Stimulated activated naive CD4-positive, alpha-beta T cell (primary cell): ENCODE measurements around the gene NPC1.
"Not testable (repeated sequence)": the region's sequence is repeated elsewhere in the genome, so short reads cannot be mapped to it uniquely, and the experiment has no call there.

Experiments used
- DNase-seq, 6 experiments: peaks; one replicate each; lab custom pipeline; 2025; lab: John Stamatoyannopoulos, UW

The NPC1 gene

DNA sequence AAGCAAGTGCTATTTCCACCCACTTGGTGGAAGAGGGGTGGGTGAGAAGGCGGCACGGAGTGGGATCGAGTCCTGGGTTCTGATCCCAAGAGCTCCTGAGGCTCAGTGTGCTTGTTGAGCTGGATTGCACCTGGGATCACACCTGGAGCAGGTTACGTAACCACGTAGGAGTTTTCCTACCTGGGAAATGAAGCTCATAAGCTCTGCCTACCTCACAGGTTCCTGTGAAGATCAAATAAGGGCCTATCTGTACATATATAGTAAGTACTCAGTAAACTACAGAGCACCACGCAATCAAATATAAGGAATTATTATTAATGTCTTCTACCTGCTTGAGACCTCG, 11.0 kb downstream of the NPC1 start:
- DNase-seq = no peak

DNA sequence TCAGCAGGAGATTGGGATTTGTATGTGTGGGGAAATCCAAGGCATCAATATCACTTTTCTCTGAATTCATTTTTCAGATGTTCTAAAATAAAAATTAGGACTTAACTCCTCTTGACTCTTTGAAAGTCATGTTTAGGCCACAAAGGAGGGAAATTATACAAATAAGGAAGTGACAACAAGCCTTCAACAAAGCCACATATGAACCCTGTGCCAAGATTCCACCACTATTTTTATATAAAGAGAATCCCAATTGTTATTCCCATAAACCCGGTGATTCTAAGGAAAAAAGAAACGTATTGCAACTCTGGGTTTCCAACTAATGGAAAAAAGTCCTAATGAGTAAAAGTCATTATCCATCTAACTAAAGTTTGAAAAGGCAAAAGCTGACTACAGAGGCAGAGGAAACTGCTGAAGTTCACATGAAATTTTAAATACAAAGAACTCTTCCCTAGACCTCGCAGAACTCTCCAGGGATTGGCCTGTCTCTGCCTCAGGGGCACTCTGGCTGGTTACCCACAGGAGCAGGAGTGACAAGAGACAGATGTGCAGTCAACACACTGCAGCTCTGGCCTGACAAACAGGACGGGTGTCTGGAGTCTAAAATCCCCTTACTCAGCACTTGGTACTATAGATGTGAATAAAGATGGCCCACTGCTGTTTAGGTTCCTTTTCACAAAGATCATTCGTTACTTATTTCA, 11.5 kb downstream of the NPC1 start:
- no peak for DNase-seq

DNA sequence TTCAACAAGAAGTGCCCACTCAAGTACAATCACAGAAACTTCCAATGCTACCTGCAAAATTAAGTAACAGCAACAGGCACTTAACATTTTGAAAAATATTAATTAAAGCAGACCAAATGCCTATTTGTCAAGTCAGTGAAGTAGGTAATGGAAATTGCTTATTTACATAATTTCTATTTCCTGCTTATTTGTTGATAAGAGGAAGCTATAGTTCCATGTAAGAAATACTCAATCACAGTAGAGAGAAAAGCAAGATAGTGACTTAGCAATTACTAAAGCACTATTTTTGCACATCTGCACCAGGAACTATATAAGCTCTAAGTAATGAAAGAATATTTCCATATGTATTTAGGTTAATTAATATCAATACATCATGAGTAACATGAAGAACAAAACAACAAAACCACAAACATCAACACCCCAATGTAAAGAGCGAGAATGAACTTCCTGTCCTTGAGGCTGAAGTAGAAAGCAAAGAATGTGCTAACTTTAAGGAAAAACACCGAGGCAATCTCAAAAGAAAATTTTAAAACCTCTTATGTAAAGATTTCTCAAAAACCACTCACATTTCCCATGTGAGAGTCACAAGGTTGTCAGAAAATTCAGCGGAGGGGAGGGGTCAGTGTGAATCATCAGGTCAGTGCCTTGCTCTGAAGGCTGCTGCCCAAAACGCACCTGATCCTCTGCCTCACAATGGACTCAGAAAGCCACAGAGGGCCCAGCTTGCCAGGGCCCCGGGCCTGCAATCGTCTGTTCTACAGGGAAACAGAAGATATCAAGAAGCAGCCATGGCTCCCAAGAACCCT, 12.5 kb downstream of the NPC1 start:
- peak in 1 of 6 experiments; percentile 3 for DNase-seq

DNA sequence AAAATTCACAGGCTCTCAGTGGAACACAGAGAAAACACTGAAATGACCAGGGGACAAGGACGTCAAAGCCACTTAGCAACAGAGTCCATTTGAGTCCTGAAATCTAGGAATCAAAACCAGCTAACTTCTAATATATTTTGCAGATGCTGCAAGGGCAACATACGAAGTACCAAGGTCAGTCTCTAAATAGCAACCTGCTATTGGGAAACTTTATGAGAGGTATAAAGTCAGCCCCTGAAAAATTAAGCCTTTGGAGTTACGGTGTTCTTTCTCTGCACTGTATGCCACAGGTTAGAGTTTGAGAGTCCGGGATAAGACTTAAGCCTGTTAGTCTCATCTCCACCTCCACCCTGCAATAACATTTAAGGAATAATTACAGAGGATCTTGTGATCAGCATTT, 13.3 kb downstream of the NPC1 start:
- DNase-seq = no peak

DNA sequence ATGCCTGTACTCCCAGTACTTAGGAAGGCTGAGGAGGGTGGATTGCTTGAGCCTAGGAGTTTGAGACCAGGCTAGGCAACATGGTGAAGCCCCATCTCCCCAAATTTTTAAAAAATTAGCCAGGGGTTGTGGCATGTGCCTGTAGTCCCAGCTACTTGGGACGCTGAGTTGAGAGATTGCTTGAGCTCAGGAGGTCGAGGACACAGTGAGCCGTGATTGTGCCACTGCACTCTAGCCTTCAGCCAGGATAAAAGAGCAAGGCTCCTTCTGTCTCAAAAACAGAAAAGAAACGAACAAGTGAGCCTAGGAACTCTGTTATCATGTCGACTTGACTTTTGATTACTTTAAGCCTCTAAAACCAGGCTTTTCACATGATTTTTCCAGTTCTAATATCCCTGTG, 13.7 kb downstream of the NPC1 start:
- DNase-seq = no peak

DNA sequence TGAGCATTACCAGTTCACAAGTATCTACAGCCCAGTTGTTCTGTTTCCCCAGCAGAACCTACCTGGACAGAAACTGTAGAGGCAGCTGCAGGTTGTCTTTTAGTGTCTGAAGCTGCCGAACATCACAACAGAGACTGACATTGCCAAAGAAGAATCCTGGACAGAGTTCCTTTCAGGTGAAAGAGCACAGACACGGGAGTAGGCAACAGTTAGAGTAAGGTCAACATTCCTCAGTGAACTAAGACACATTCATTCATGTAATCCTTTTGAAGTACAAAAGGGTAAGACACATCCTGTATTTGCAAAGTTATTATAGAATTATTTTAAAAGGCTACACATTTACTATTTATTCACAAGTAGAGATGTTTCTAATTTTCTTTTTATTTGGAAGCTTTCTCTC, 14.3 kb downstream of the NPC1 start:
- no peak for DNase-seq

DNA sequence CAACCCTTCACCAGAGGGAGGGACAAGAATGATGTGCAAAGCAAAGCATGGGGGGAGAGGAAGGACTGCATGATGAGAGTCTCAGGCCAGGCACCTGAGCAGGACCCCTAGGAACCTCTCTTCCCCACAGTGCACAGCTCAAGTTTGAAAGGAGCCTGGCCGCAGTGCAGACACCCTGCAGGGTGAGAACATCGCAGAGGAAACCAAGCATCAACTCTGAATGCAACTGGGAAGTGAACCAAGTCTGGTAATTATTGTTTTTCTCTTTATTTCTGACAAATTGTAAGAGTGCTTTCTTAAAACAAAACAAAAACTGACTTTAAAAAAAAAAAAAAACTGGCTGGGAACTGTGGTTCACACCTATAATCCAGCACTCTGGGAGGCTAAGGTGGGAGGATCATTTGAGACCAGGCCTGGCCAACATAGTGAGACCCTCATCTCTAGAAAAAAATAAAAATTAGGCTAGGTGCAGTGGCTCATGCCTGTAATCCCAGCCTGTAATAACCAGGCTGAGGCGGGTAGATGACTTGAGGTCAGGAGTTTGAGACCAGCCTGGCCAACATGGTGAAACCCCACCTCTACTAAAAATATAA, 15.3 kb downstream of the NPC1 start:
- DNase-seq = no peak

DNA sequence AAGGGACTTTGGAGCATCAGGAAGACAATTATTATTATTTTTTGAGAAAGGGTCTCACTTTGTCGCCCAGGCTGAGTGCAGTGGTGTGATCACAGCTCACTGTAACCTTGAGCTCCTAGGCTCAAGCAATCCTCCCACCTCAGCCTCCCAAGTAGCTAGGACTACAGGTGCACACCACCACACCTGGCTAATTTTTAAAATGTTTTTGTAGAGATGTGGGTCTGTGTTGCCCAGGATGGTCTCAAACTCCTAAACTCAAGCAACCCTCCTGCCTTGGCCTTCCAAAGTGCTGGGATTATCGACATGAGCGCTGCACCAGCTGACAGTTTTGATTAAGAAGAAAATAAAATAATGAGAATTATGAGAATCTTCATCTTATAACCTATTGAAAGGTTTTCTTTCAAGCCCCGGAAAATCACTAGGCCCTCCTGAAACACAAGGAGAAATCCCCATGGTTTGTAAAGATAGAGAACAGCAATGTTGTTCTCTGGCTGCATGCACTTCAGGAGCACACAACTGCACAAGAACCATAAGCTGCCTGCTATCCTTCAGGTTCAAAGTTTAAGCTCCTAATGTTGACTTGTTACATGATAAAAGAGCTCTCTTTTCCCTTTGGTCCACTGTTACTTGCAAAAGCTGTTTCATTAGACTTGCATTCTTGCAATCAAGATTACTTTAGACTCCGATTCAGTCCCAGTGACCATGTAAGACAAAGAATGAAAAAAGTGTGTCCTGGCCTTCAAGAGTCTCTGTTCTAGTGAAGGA, 16.8 kb downstream of the NPC1 start:
- DNase-seq = no peak

DNA sequence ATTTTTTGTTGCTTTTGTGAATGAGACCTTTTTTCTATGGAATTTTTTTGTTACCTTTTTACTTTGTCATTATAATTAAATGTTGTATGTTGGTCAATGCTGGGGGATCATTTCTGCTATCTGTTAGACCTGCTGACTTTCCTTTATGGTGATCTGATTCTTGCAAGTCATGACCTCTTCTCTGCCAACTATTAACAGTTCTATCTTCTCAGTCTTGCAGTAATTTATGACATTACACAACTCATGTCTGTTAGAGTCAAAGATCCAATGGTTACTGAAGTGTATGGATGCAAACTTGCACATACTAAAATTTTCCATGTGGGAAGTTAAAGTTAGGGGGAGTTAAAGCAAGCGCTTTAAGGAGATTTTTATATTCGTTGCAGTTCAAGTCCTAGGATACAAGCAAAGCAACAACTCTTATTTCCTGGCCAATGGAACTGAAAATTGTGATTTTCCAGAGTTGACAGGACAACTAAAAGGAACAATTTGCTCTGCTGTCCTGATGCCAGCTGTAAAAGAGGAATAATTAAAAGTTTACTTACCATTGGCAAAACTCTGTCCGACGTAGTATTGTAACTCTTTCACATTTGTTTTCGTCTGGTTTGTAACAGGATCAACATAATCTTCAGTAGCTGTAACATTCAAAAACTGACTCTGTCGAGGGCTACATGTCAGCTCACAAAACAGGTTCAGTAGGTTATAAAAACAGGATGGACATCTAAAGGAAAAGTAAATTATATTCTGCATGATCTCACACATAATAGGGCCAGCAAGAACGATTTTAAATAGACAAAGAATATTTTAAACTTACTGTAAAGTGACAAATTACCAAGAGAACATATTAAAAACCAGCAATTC, 17.8 kb downstream of the NPC1 start:
- no peak for DNase-seq

DNA sequence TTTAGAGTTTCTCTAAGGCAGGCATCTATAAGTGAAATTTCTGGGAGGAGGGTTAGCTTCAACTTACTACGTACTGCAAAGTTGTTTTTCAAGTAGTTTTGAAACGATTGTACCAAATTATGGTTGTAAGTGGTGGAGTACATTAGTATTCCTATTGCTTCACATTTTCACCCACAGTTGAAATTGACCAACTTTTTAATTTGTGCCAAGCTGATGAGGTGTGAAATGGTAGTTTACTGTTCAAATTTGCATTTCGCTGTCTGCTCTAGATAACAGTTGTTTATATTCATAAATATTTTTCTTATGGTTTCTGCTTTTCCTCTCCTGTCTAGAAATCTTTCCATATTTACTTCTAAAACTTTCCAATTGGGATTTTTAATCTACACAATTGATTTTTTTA, 18.6 kb downstream of the NPC1 start:
- no peak for DNase-seq

DNA sequence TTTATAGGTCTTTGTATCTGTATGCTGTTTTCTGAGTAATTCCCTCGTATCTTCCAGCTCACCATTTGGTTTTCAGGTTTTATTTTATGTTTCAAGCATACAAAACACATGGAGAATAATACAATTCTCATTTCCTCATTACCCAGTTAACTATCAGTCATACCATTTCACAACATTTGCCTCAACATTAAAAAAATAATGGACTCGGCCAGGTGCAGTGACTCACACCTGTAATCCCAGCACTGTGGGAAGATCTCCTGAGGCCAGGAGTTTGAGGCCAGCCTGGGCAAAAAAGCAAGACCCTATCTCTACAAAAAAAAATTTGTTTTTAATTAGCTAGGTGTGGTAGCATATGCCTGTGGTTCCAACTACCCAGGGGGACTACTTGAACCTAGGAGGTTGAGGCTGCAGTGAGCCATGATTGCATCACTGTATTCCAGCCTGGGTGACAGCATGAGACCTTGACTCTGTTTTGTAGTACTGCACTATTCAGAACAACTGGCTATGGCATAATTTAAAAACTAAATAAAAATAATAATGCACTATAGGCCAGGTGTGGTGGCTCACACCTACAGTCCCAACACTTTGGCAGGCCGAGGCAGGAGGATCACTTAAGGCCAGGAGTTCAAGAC, 20.3 kb downstream of the NPC1 start:
- DNase-seq = no peak

DNA sequence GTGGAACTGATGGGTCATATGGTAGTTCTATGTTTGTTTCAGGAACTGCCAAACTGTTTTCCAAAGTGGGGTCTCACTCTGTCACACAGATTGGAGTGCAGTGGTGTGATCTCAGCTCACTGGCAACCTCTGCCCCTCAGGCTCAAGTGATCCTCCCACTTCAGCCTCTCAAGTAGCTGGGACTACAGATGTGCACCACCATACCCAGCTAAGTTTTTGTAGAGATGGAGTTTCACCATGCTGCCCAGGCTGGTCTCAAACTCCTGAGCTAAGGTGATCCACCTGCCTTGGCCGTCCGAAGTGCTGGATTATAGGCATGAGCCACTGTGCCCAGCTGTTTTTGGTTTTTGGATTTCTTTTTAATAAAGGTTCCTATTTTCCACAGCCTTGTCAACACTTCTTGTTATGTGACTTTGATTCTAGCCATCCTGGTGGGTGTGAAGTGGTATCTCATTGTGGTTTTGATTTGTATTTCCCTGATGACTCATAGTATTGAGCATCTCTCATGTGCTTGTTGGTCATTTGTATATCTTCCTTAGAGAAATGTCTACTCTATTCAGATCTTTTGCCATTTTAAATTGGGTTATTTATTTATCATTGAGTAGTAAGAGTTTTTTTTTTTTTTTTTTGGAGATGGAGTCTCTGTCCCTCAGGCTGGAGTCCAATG, 22.8 kb downstream of the NPC1 start:
- no peak for DNase-seq

DNA sequence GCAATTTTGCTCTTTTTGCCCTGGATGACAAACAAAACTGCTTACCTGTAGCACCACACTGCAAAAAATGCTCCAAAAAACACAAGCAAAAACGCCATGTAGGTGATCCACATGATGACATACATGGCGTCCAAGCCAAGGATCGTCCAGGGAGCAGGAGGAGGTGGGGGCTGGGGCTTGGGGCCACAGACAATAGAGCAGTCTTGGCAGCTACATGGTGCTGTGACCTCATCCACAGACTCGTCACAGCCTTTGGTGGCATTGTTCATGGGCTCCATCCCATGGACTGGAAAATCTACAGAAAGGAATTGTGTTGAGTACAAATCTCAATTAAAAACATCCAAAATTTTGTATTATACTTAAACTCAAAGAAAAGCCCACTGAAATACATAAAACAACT, 26.1 kb downstream of the NPC1 start:
- DNase-seq = no peak

DNA sequence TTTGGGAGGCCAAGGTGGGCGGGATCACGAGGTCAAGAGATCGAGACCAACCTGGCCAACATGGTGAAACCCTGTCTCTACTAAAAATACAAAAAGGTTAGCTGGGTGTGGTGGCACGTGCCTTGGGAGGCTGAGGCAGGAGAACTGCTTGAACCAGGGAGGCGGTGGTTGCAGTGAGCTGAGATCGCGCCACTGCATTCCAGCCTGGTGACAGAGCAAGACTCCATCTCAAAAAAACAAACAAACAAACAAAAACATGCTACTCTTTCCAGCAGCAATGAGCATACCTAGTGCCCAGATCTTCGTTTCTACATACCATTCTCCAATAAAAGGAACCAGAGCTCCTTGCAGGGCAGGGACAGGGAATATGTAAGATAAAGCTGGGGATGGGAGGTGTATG, 28.8 kb downstream of the NPC1 start:
- DNase-seq = not testable (repeated sequence)

DNA sequence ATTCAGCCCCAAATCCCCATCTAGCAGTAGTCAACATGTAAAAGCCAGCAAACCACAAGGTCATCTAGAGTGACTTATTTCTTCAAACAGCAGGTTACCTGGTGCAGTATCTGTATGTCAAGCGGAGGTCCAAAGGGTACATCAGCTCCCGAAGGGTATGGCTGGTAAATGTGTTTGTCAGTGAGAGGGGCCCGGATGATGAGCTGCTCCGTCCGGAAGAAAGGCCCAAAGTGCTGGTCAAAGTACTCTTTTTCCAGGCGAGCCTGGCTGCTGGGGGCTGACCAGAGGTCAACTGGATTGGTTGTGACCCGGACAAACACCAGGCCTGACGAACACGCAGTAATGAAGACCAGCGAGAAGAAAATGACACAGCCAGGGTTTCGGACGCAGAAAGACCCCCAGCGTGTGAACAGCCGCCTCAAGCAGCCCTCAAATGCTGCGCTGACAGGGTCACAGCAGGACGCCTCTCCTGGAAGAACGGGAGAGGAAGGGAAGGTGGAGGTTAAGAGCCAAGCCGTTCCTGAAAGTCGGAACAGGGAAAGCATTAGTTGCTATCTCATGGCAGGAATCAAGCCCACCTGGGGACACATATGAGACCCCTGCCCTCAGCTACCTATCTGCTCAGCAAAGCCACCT, 30.0 kb downstream of the NPC1 start:
- no peak for DNase-seq

DNA sequence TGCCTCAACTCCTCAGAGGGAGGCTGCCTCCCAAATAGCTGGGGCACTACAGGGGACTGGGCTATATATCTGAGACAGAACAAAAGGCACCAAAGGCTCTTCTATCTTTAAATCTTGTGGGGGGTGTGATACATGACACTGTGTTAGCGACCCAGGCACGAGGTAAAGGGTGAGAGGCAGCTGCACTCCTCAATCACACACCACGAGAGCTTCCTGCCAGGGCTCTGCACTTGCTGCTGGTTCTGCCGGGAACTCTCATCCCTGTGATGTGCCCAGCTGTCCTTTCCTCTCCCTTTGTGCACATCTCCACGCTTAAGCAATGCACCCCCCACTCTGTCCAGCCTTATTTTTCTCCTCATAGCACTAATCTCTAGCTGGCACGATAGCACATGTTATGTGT, 32.4 kb downstream of the NPC1 start:
- DNase-seq = no peak

DNA sequence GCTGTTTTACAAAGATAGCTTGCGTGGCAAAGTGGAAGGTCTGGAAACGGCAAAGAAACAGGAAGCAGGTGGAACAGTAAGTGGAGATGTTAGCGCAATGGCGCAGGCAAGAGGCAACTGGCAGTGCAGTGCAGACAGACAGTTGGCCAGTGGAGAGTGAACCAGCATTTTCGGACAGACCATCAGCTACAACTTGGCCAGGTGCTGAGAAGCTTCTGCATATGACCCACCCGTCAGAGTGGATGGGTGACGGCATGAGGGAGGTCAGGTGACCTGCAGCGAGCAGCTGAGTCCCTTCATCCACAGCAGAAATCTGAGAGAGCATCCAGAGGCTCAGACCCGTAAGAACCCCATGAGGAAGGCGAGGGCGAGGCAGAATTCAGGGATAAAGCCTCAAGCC, 33.8 kb downstream of the NPC1 start:
- DNase-seq = no peak

DNA sequence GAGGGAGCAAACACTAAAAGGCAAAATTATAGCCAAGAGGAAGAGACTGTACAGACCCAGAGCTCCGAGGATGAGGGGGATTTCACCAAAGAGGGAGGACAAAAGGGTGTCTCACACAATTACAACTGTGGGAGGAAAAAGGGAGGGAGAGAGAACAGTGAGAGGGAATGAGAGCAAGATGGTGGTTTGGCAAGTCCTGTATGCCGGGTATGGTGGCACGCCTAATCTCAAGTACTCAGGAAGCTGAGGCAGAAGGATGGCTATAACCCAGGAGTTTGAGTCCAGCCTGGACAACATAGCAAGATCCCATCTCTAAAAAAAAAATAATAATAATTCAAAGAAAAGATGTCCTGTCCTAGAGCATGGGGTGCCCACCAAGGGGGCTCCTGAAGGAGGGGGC, 34.3 kb downstream of the NPC1 start:
- no peak for DNase-seq

DNA sequence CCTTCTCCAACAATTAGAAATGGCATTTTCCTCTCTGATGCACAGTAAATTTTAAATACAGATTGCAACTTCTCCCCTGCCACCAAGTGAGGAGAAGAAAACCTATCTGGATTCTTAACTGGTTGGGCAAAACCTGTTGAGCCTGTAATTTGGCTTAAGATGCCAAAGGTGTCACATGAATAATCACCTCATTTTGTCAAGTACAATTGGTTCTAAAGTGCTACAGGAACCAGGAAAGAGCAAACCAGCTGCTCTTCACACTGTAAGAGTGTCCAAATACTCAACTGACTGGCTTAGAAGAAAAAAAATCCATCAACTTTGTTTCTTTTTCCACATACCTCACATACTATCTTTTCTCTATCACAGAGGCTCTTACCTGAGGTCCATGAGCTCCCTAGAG, 35.4 kb downstream of the NPC1 start:
- no peak for DNase-seq

DNA sequence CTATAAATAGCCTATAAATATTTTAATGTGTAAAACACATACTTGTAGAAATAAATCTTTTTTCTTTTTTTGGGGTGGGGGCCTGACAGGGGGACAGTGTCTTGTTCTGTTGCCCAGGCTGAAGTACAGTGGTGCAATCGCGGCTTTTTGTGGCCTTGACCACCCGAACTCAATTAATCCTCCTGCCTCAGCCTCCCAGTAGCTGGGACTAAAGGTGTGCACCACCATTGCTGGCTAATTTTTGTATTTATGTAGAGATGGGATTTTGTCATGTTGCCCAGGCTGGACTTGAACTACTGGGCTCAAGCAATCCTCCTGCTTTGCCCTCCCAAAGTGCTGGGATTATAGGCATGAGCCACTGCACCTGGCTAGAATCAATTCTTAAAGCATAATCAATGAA, 37.6 kb downstream of the NPC1 start:
- DNase-seq = no peak
